ENCODE data around the gene LPAR3. TPM values are rescaled to one million over a fixed set of nuclear protein-coding genes. Genes with fewer than 3 reads are reported as not detected.

Gene LPAR3
- total and polyA plus RNA-seq, 2 donors (not counting 1 experiment from before 2014, with no cell fraction given) = 1.8 to 7.6 TPM

GRCh38 chr1:84849357-84849975 is 43.5 kb downstream of the LPAR3 start:
- Histone ChIP-seq H2AFZ (ENCODE audit: low read length) (no peak overlapping the region), H3K36me3 (ENCODE audit: control insufficient read depth, insufficient read depth, low read length) (no peaks in the 10 kb centered on the region), H3K4me3 (replicated peaks in 1 of 4; ENCODE audit: control extremely low read depth in 1 of 4, insufficient read depth in 1 of 4, low read depth in 3 of 4, low read length in 4 of 4) (no peak overlapping the region), H3K79me2 (ENCODE audit: control insufficient read depth, insufficient read depth, low read length) (no peaks in the 10 kb centered on the region), H3K4me2 (ENCODE audit: extremely low read depth, insufficient read depth, low read length) (no peak overlapping the region), H3K4me1 (ENCODE audit: control insufficient read depth, extremely low read depth, insufficient read depth, low read length) (peaks cover 14% of the 10 kb centered on the region), H4K20me1 (ENCODE audit: control insufficient read depth, extremely low read depth, insufficient read depth, low read length) (no peaks in the 10 kb centered on the region), H3K9ac (ENCODE audit: insufficient read depth, low read length) (no peak overlapping the region), H3K9me3 (ENCODE audit: control insufficient read depth, insufficient read depth, low read depth, low read length) (no peaks in the 10 kb centered on the region), H3K27me3 (ENCODE audit: control insufficient read depth, insufficient read depth, low read length) (no peaks in the 10 kb centered on the region), H3K27ac (ENCODE audit: insufficient read depth, low read length) (no peak overlapping the region)
- no peak for DNase-seq (ENCODE audit: low read depth in 2 of 2)
- no peak for TF ChIP-seq CTCF (conservative IDR thresholded peaks at IDR 0.05 in 1 of 2, IDR thresholded peaks at IDR 0.05 in 1 of 2; ENCODE audit: low read depth in 1 of 2, low read length in 2 of 2)
- no peak for TF ChIP-seq EZH2 (IDR thresholded peaks at IDR 0.05; ENCODE audit: low read length, missing control alignments)

- Histone ChIP-seq H3K9ac (ENCODE audit: insufficient read depth, low read length) (no peak overlapping the region), H3K79me2 (ENCODE audit: control insufficient read depth, insufficient read depth, low read length) (no peaks in the 10 kb centered on the region), H2AFZ (ENCODE audit: low read length) (no peak overlapping the region), H3K4me3 (replicated peaks in 1 of 4; ENCODE audit: control extremely low read depth in 1 of 4, insufficient read depth in 1 of 4, low read depth in 3 of 4, low read length in 4 of 4) (no peak overlapping the region), H3K27ac (ENCODE audit: insufficient read depth, low read length) (no peak overlapping the region), H3K27me3 (ENCODE audit: control insufficient read depth, insufficient read depth, low read length) (no peaks in the 10 kb centered on the region), H3K9me3 (ENCODE audit: control insufficient read depth, insufficient read depth, low read depth, low read length) (no peaks in the 10 kb centered on the region), H3K36me3 (ENCODE audit: control insufficient read depth, insufficient read depth, low read length) (no peaks in the 10 kb centered on the region), H3K4me2 (ENCODE audit: extremely low read depth, insufficient read depth, low read length) (peak overlapping the region; percentile 2), H3K4me1 (ENCODE audit: control insufficient read depth, extremely low read depth, insufficient read depth, low read length) (peaks cover 13% of the 10 kb centered on the region), H4K20me1 (ENCODE audit: control insufficient read depth, extremely low read depth, insufficient read depth, low read length) (no peaks in the 10 kb centered on the region)
- TF ChIP-seq CTCF (conservative IDR thresholded peaks at IDR 0.05 in 1 of 2, IDR thresholded peaks at IDR 0.05 in 1 of 2; ENCODE audit: low read depth in 1 of 2, low read length in 2 of 2) = no peak
- TF ChIP-seq EZH2 (IDR thresholded peaks at IDR 0.05; ENCODE audit: low read length, missing control alignments) = no peak
- peak; percentile 97 to 98 for DNase-seq (ENCODE audit: low read depth in 2 of 2)
Measured at GRCh38 chr1:84847253-84848250, 45.5 kb downstream of the LPAR3 start.

- Histone ChIP-seq H3K9me3 (ENCODE audit: control insufficient read depth, insufficient read depth, low read depth, low read length) (no peaks in the 10 kb centered on the region), H3K27me3 (ENCODE audit: control insufficient read depth, insufficient read depth, low read length) (no peaks in the 10 kb centered on the region), H3K4me1 (ENCODE audit: control insufficient read depth, extremely low read depth, insufficient read depth, low read length) (peaks cover 8% of the 10 kb centered on the region), H3K27ac (ENCODE audit: insufficient read depth, low read length) (no peak overlapping the region), H3K36me3 (ENCODE audit: control insufficient read depth, insufficient read depth, low read length) (no peaks in the 10 kb centered on the region), H4K20me1 (ENCODE audit: control insufficient read depth, extremely low read depth, insufficient read depth, low read length) (no peaks in the 10 kb centered on the region), H3K79me2 (ENCODE audit: control insufficient read depth, insufficient read depth, low read length) (no peaks in the 10 kb centered on the region), H3K4me2 (ENCODE audit: extremely low read depth, insufficient read depth, low read length) (no peak overlapping the region), H3K9ac (ENCODE audit: insufficient read depth, low read length) (no peak overlapping the region), H2AFZ (ENCODE audit: low read length) (no peak overlapping the region), H3K4me3 (replicated peaks in 1 of 4; ENCODE audit: control extremely low read depth in 1 of 4, insufficient read depth in 1 of 4, low read depth in 3 of 4, low read length in 4 of 4) (no peak overlapping the region)
- DNase-seq (ENCODE audit: low read depth in 2 of 2) = no peak
- TF ChIP-seq EZH2 (IDR thresholded peaks at IDR 0.05; ENCODE audit: low read length, missing control alignments) (no peak), CTCF (conservative IDR thresholded peaks at IDR 0.05 in 1 of 2, IDR thresholded peaks at IDR 0.05 in 1 of 2; ENCODE audit: low read depth in 1 of 2, low read length in 2 of 2) (no peak)
Measured at GRCh38 chr1:84846387-84846786, 46.6 kb downstream of the LPAR3 start.

All from fibroblast of lung (primary cell).